Caco-2 (cell line): ENCODE results near the gene GSG1L. TPM values are rescaled to one million over a fixed set of nuclear protein-coding genes. Genes with fewer than 3 reads are reported as not detected.

Source experiments
- BruUV-seq: library from RNA; stranded (reverse); fragments of 400-500 nt; replicated peaks from 2 replicates; lab custom pipeline; 2021; lab: Mats Ljungman, UMichigan
- CTCF ChIA-PET: fragments of 300-600 bp; sonication (Branson Sonifier 250); formaldehyde crosslinking; loops from one replicate; lab custom pipeline; 2022; ENCODE audit warnings: antibody characterized with exemption; lab: Charles Lee
- POLR2A ChIA-PET: fragments of 300-600 bp; sonication (Branson Sonifier 250); formaldehyde crosslinking; loops from one replicate; lab custom pipeline; 2022; ENCODE audit warnings: antibody characterized with exemption; lab: Charles Lee
- DNase-seq, 2 experiments: peaks; one replicate each; pipeline versions ENCODE4 v3.0.0 to v3.0.0-alpha.2; 2020 to 2022
- H3K27me3 ChIP-seq: replicated peaks from 2 replicates; pipeline ENCODE4 v1.6.0; 2011; ENCODE audit warnings: low read length; ENCODE audit not compliant: control insufficient read depth, insufficient read depth
- H3K36me3 ChIP-seq: 2 replicates; pipeline ENCODE4 v1.5.1; 2011; ENCODE audit warnings: low read length; ENCODE audit not compliant: control insufficient read depth, insufficient read depth
- H3K4me1 ChIP-seq: fragments of 250-450 bp; sonication (Bioruptor Pico); 2 replicates; pipeline ENCODE4 v1.5.1; 2020; ENCODE audit warnings: mild to moderate bottlenecking
- H3K4me3 ChIP-seq: 2 replicates; pipeline ENCODE4 v1.5.1; 2011; ENCODE audit warnings: low read depth, mild to moderate bottlenecking, control low read depth, low read length
- H3K9me3 ChIP-seq: fragments of 250-450 bp; sonication (Bioruptor Pico); 2 replicates; pipeline ENCODE4 v1.5.1; 2020; ENCODE audit warnings: mild to moderate bottlenecking, moderate library complexity
- H3K27ac Mint-ChIP-seq: one replicate; pipeline ENCODE4 v1.8.0; 2022; ENCODE audit warnings: mixed read lengths; ENCODE audit not compliant: unreplicated experiment
- H3K27me3 Mint-ChIP-seq: one replicate; pipeline ENCODE4 v1.8.0; 2022; ENCODE audit warnings: mixed read lengths; ENCODE audit not compliant: insufficient read depth, unreplicated experiment
- H3K36me3 Mint-ChIP-seq: one replicate; pipeline ENCODE4 v1.8.0; 2022; ENCODE audit warnings: mild to moderate bottlenecking, mixed read lengths; ENCODE audit not compliant: insufficient read depth, unreplicated experiment
- H3K4me1 Mint-ChIP-seq: one replicate; pipeline ENCODE4 v1.8.0; 2022; ENCODE audit warnings: low read depth, mixed read lengths; ENCODE audit not compliant: unreplicated experiment
- H3K4me3 Mint-ChIP-seq: one replicate; pipeline ENCODE4 v1.8.0; 2022; ENCODE audit warnings: mild to moderate bottlenecking, moderate library complexity, mixed read lengths; ENCODE audit not compliant: unreplicated experiment
- H3K9me3 Mint-ChIP-seq: one replicate; pipeline ENCODE4 v1.8.0; 2022; ENCODE audit warnings: mixed read lengths; ENCODE audit not compliant: unreplicated experiment
- CTCF ChIP-seq, 2 experiments: fragments of 200-600 bp in 1 of 2; IDR thresholded peaks; 1 replicate in 1 of 2; 2 replicates in 1 of 2; pipeline versions ENCODE4 v1.5.1 to v1.8.0; 2011 to 2022; ENCODE audit warnings: antibody characterized with exemption in 1 of 2, control low read depth in 1 of 2, inconsistent platforms in 1 of 2, low read depth in 1 of 2, low read length in 1 of 2, mild to moderate bottlenecking in 1 of 2, moderate library complexity in 1 of 2; ENCODE audit not compliant: insufficient read depth in 1 of 2, severe bottlenecking in 1 of 2, unreplicated experiment in 1 of 2
- intact Hi-C: fragments of 100-400 bp; cut with micrococcal nuclease; formaldehyde crosslinking; loops from one replicate; pipeline ENCODE4 v1.10.0; 2022; ENCODE audit not compliant: unreplicated experiment
- total RNA-seq: library from RNA; stranded (reverse); gene quantifications from 2 replicates; pipeline ENCODE4 v1.2.3, GENCODE V29; 2022

Gene GSG1L
- total RNA-seq, 1 experiment from 2014 or later, result not detected

DNA sequence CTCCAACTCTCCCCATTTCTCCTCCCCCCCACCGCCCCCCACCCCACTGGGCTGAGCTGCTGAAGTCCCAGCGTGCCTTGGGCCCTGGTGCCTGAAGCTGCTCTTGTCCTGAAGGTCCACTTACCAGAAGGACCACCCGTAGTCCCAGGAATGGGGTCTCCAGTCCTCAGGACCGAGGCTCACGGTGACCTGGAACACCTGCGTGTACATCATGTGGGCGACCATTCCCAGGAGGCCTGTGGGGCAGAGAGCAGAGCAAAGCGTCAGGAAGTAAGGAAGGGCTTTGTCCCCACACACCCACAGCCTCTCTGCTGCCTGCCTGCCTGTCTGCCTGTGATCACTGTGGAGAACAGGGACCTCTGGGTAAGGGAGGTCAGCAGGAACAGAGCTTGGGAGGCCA lies 218.7 kb downstream of the GSG1L start:
- Mint-ChIP-seq H3K27me3 (peaks cover 9% of the 10 kb centered on the region), H3K9me3 (no peaks in the 10 kb centered on the region), H3K4me3 (no peak overlapping the region), H3K4me1 (no peaks in the 10 kb centered on the region), H3K27ac (no peak overlapping the region), H3K36me3 (no peaks in the 10 kb centered on the region)
- Histone ChIP-seq H3K4me3 (no peak overlapping the region), H3K36me3 (no peaks in the 10 kb centered on the region), H3K27me3 (no peaks in the 10 kb centered on the region), H3K4me1 (no peaks in the 10 kb centered on the region), H3K9me3 (no peaks in the 10 kb centered on the region)
- POLR2A ChIA-PET, result no interaction called here
- CTCF ChIA-PET, result no interaction called here
- DNase-seq, result no peak
- intact Hi-C loops, result no loop called here
- no TSS peak for BruUV-seq
- TF ChIP-seq CTCF (IDR thresholded peaks at IDR 0.05; ENCODE audit: insufficient read depth in 1 of 2, low read depth in 1 of 2, low read length in 1 of 2, severe bottlenecking in 1 of 2, unreplicated experiment in 1 of 2), result no peak

DNA sequence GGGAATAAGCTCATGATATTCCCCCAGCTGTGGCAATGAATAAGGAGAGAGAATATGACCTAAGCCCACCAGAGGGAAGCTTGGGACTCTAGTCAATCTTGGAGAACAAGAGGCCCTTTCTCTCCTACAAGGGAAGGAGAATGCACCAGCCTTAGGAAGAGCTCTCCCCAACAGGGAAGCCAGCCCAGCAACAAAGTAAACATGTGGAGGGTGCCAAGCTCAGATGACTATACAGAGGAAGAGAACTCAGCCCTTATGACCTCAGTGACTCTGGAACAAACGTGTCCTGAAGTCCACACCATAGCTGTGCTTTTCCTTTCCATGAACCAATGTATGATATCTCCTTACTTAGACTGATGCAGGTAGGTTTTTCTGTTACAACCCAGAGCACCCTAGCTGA lies 219.7 kb downstream of the GSG1L start:
- Histone ChIP-seq H3K9me3 (no peaks in the 10 kb centered on the region), H3K27me3 (no peaks in the 10 kb centered on the region), H3K4me3 (no peak overlapping the region), H3K36me3 (no peaks in the 10 kb centered on the region), H3K4me1 (no peaks in the 10 kb centered on the region)
- intact Hi-C loops, result no loop called here
- TF ChIP-seq CTCF (IDR thresholded peaks at IDR 0.05; ENCODE audit: insufficient read depth in 1 of 2, low read depth in 1 of 2, low read length in 1 of 2, severe bottlenecking in 1 of 2, unreplicated experiment in 1 of 2), result no peak
- H3K9me3 Mint-ChIP-seq, result no peaks in the 10 kb centered on the region
- no peaks in the 10 kb centered on the region for H3K36me3 Mint-ChIP-seq
- no peak for DNase-seq
- ChIA-PET CTCF (interaction anchor here (0.6 kb wide), 1 partner anchor 298 kb away, joined by 3 read pairs; no protein-coding TSS in a partner anchor), POLR2A (no interaction called here)
- no TSS peak for BruUV-seq
- peaks cover 9% of the 10 kb centered on the region for H3K27me3 Mint-ChIP-seq
- no peak overlapping the region for H3K4me3 Mint-ChIP-seq
- H3K27ac Mint-ChIP-seq, result no peak overlapping the region
- no peaks in the 10 kb centered on the region for H3K4me1 Mint-ChIP-seq

DNA sequence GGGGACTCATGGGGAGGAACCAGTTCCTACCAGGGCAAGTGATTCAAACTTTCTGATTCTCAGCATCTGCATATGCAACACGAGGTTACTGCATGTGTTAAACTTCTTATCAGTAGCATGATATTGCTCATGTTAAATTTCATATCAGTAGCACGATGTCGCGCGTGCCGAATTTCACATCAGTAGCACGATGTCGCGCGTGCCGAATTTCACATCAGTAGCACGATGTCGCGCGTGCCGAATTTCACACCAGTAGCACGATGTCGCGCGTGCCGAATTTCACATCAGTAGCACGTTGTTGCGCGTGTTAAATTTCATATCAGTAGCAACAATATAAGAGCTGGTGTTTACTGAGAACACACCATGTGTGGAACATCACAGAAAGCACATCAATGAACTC lies 221.6 kb downstream of the GSG1L start:
- Mint-ChIP-seq H3K4me1 (no peaks in the 10 kb centered on the region), H3K9me3 (no peaks in the 10 kb centered on the region), H3K4me3 (no peak overlapping the region), H3K36me3 (no peaks in the 10 kb centered on the region), H3K27me3 (peaks cover 7% of the 10 kb centered on the region), H3K27ac (no peak overlapping the region)
- H3K4me1 ChIP-seq, result no peaks in the 10 kb centered on the region
- no peaks in the 10 kb centered on the region for H3K9me3 ChIP-seq
- no TSS peak for BruUV-seq
- no peaks in the 10 kb centered on the region for H3K36me3 ChIP-seq
- ChIA-PET CTCF (no interaction called here), POLR2A (no interaction called here)
- no peaks in the 10 kb centered on the region for H3K27me3 ChIP-seq
- intact Hi-C loops, result no loop called here
- DNase-seq, result no peak
- no peak overlapping the region for H3K4me3 ChIP-seq
- TF ChIP-seq CTCF (IDR thresholded peaks at IDR 0.05; ENCODE audit: insufficient read depth in 1 of 2, low read depth in 1 of 2, low read length in 1 of 2, severe bottlenecking in 1 of 2, unreplicated experiment in 1 of 2), result no peak
